SK-N-SH (cell line): ENCODE results near the gene PROX1.

Source experiments
- CHD2 ChIP-seq: fragments of 150-350 bp; IDR thresholded peaks from 2 replicates; pipeline ENCODE4 v1.6.1; 2018; ENCODE audit warnings: low read length; ENCODE audit not compliant: partially characterized antibody
- CTCF ChIP-seq: fragments of 200-600 bp; sonication (generic); IDR thresholded peaks from 2 replicates; pipeline ENCODE4 v1.6.1; 2017; ENCODE audit warnings: antibody characterized with exemption, mild to moderate bottlenecking, moderate library complexity
- EP300 ChIP-seq, 2 experiments: IDR thresholded peaks; 2 replicates each; pipeline versions ENCODE4 v1.4.0 to v1.6.1; 2012; ENCODE audit warnings: borderline replicate concordance in 1 of 2, low read depth in 1 of 2, low read length in 1 of 2
- FOSL2 ChIP-seq: IDR thresholded peaks from 2 replicates; pipeline ENCODE4 v1.4.0; 2012; ENCODE audit warnings: low read depth, mild to moderate bottlenecking, moderate library complexity, borderline replicate concordance
- MAX ChIP-seq: IDR thresholded peaks from 2 replicates; pipeline ENCODE4 v1.4.0; 2012; ENCODE audit warnings: low read depth
- POLR2AphosphoS5 ChIP-seq: IDR thresholded peaks from 2 replicates; pipeline ENCODE4 v1.6.1; 2012; ENCODE audit warnings: low read depth, low read length
- RAD21 ChIP-seq: IDR thresholded peaks from 2 replicates; pipeline ENCODE4 v1.6.1; 2012; ENCODE audit warnings: mild to moderate bottlenecking, low read length
- REST ChIP-seq: IDR thresholded peaks from 2 replicates; pipeline ENCODE4 v1.6.1; 2012; ENCODE audit warnings: mild to moderate bottlenecking, low read depth, low read length, moderate library complexity
- RFX5 ChIP-seq: IDR thresholded peaks from 2 replicates; pipeline ENCODE4 v1.6.1; 2012; ENCODE audit warnings: mild to moderate bottlenecking, improper control_type of control experiment, low read length
- SIN3A ChIP-seq: IDR thresholded peaks from 2 replicates; pipeline ENCODE4 v1.6.1; 2012; ENCODE audit warnings: low read depth, mild to moderate bottlenecking, low read length, moderate library complexity, borderline replicate concordance
- USF2 ChIP-seq: fragments of 150-350 bp; IDR thresholded peaks from 2 replicates; pipeline ENCODE4 v1.6.1; 2017; ENCODE audit warnings: antibody characterized with exemption, low read length, low read depth, borderline replicate concordance
- ZBTB33 ChIP-seq: IDR thresholded peaks from 2 replicates; pipeline ENCODE4 v1.4.0; 2012; ENCODE audit warnings: low read depth, borderline replicate concordance

GRCh38 chr1:214027498-214027897 lies 39.7 kb downstream of the PROX1 start:
- TF ChIP-seq CTCF (no peak), ZBTB33 (no peak), RFX5 (no peak), USF2 (no peak), MAX (no peak), POLR2AphosphoS5 (no peak), FOSL2 (no peak), RAD21 (no peak), EP300 (IDR thresholded peaks at IDR 0.05; ENCODE audit: borderline replicate concordance in 1 of 2, low read depth in 1 of 2, low read length in 1 of 2) (no peak), REST (no peak), CHD2 (no peak), SIN3A (no peak)
